Mesenchymal stem cell (in vitro differentiated cells and primary cell): ENCODE data around the gene STARD3NL.

Experiments
- DNase-seq: peaks from one replicate; pipeline ENCODE4 v3.0.0-alpha.2; 2013
- H2AFZ ChIP-seq: one replicate; pipeline ENCODE4 v1.6.1; 2013; ENCODE audit warnings: low read depth, mild to moderate bottlenecking, control low read depth, inconsistent platforms, low read length, moderate library complexity
- H2AK5ac ChIP-seq: 2 replicates; pipeline ENCODE4 v1.6.1; 2013; ENCODE audit warnings: low read length, moderate library complexity, mild to moderate bottlenecking, inconsistent platforms; ENCODE audit not compliant: severe bottlenecking
- H2BK120ac ChIP-seq: one replicate; pipeline ENCODE4 v1.6.1; 2013; ENCODE audit warnings: low read depth, mild to moderate bottlenecking, inconsistent platforms, low read length, moderate library complexity
- H2BK12ac ChIP-seq, 2 experiments: one replicate each; pipeline ENCODE4 v1.6.1; 2013; ENCODE audit warnings: inconsistent platforms in 2 of 2, low read length in 2 of 2, mild to moderate bottlenecking in 2 of 2, moderate library complexity in 2 of 2, control low read depth in 1 of 2
- H2BK15ac ChIP-seq: one replicate; pipeline ENCODE4 v1.6.1; 2013; ENCODE audit warnings: mild to moderate bottlenecking, low read depth, inconsistent platforms; ENCODE audit not compliant: poor library complexity, severe bottlenecking
- H2BK5ac ChIP-seq: 2 replicates; pipeline ENCODE4 v1.6.1; 2013; ENCODE audit warnings: low read depth, mild to moderate bottlenecking, low read length, control low read depth, inconsistent platforms; ENCODE audit not compliant: poor library complexity, severe bottlenecking
- H3K14ac ChIP-seq, 2 experiments: one replicate each; pipeline ENCODE4 v1.6.1; 2013; ENCODE audit warnings: inconsistent platforms in 2 of 2, low read length in 2 of 2, control low read depth in 1 of 2, mild to moderate bottlenecking in 1 of 2, moderate library complexity in 1 of 2
- H3K18ac ChIP-seq, 2 experiments: one replicate each; pipeline ENCODE4 v1.6.1; 2013; ENCODE audit warnings: inconsistent platforms in 2 of 2, low read length in 2 of 2, control low read depth in 1 of 2, low read depth in 1 of 2, mild to moderate bottlenecking in 1 of 2
- H3K23ac ChIP-seq, 2 experiments: one replicate each; pipeline ENCODE4 v1.6.1; 2013; ENCODE audit warnings: inconsistent platforms in 2 of 2, low read length in 2 of 2, mild to moderate bottlenecking in 2 of 2, moderate library complexity in 2 of 2, control low read depth in 1 of 2
- H3K27ac ChIP-seq: 2 replicates; pipeline ENCODE4 v1.5.1; 2013; ENCODE audit warnings: mild to moderate bottlenecking, moderate library complexity, low read length, control low read depth, inconsistent platforms; ENCODE audit not compliant: poor library complexity, severe bottlenecking
- H3K27me3 ChIP-seq, 2 experiments: 2 replicates each; pipeline versions ENCODE4 v1.6.1 to v1.7.0; 2013; ENCODE audit warnings: low read length in 2 of 2, mild to moderate bottlenecking in 2 of 2, moderate library complexity in 2 of 2, control low read depth in 1 of 2, inconsistent platforms in 1 of 2; ENCODE audit not compliant: control insufficient read depth in 1 of 2, insufficient read depth in 1 of 2
- H3K36me3 ChIP-seq, 2 experiments: 2 replicates each; pipeline versions ENCODE4 v1.6.1 to v1.7.0; 2013; ENCODE audit warnings: low read length in 2 of 2, control low read depth in 1 of 2, inconsistent platforms in 1 of 2, low read depth in 1 of 2, mild to moderate bottlenecking in 1 of 2; ENCODE audit not compliant: insufficient read depth in 2 of 2, control insufficient read depth in 1 of 2
- H3K4ac ChIP-seq, 2 experiments: one replicate each; pipeline ENCODE4 v1.6.1; 2013; ENCODE audit warnings: inconsistent platforms in 2 of 2, low read length in 2 of 2, mild to moderate bottlenecking in 2 of 2, moderate library complexity in 2 of 2, control low read depth in 1 of 2, low read depth in 1 of 2
- H3K4me1 ChIP-seq: 2 replicates; pipeline ENCODE4 v1.6.1; 2013; ENCODE audit warnings: low read depth, low read length, control low read depth; ENCODE audit not compliant: control insufficient read depth, insufficient read depth
- H3K4me2 ChIP-seq: 2 replicates; pipeline ENCODE4 v1.6.1; 2013; ENCODE audit warnings: low read length, mild to moderate bottlenecking, inconsistent platforms; ENCODE audit not compliant: poor library complexity, severe bottlenecking
- H3K4me3 ChIP-seq, 2 experiments: 2 replicates each; pipeline versions ENCODE4 v1.5.1 to v1.7.0; 2013; ENCODE audit warnings: low read length in 2 of 2, mild to moderate bottlenecking in 2 of 2, control low read depth in 1 of 2, low read depth in 1 of 2; ENCODE audit not compliant: insufficient read depth in 1 of 2
- H3K79me1 ChIP-seq: replicated peaks from 2 replicates; pipeline ENCODE4 v1.6.1; 2013; ENCODE audit warnings: mild to moderate bottlenecking, control low read depth, low read length, inconsistent platforms; ENCODE audit not compliant: poor library complexity, severe bottlenecking
- H3K9ac ChIP-seq: 2 replicates; pipeline ENCODE4 v1.7.0; 2013; ENCODE audit warnings: mild to moderate bottlenecking, low read length, moderate library complexity
- H3K9me3 ChIP-seq: 2 replicates; pipeline ENCODE4 v1.7.0; 2013; ENCODE audit warnings: mild to moderate bottlenecking, low read length; ENCODE audit not compliant: control insufficient read depth
- H4K8ac ChIP-seq: one replicate; pipeline ENCODE4 v1.6.1; 2013; ENCODE audit warnings: inconsistent platforms, mild to moderate bottlenecking, low read length, moderate library complexity
- H4K91ac ChIP-seq: one replicate; pipeline ENCODE4 v1.6.1; 2013; ENCODE audit warnings: mild to moderate bottlenecking, low read length, inconsistent platforms
- WGBS: methylation state at CpG from one replicate; pipeline ENCODE4 v1.1.7; 2013; ENCODE audit warnings: mixed read lengths; 5-methylcytosine and 5-hydroxymethylcytosine counted together

Gene STARD3NL

GRCh38 chr7:38274486-38274885, 96.4 kb downstream of the STARD3NL start:
- H2BK12ac ChIP-seq = no peak overlapping the region
- no peak overlapping the region for H3K4me2 ChIP-seq
- no peak overlapping the region for H3K14ac ChIP-seq
- 98% methylated on average over 3 of the region's 4 CpGs for WGBS
- no peak overlapping the region for H2BK120ac ChIP-seq
- no peak overlapping the region for H3K18ac ChIP-seq
- H2AK5ac ChIP-seq = no peak overlapping the region
- no peak overlapping the region for H2BK5ac ChIP-seq
- H3K27me3 ChIP-seq = no peaks in the 10 kb centered on the region
- no peak overlapping the region for H4K91ac ChIP-seq
- no peak overlapping the region for H2BK15ac ChIP-seq
- H3K27ac ChIP-seq = no peak overlapping the region
- DNase-seq = no peak
- H3K4me1 ChIP-seq = no peaks in the 10 kb centered on the region
- H3K9ac ChIP-seq = no peak overlapping the region
- H4K8ac ChIP-seq = no peak overlapping the region
- no peaks in the 10 kb centered on the region for H3K9me3 ChIP-seq
- H3K23ac ChIP-seq = no peak overlapping the region
- no peak overlapping the region for H3K4ac ChIP-seq
- H3K36me3 ChIP-seq = no peaks in the 10 kb centered on the region
- H3K4me3 ChIP-seq = no peak overlapping the region
- H2AFZ ChIP-seq = no peak overlapping the region
- H3K79me1 ChIP-seq = no peaks in the 10 kb centered on the region

- no peak overlapping the region for H3K4ac ChIP-seq
- 78% methylated on average over 3 of the region's 3 CpGs for WGBS
- H3K14ac ChIP-seq = no peak overlapping the region
- H2AFZ ChIP-seq = no peak overlapping the region
- H4K91ac ChIP-seq = no peak overlapping the region
- H3K36me3 ChIP-seq = no peaks in the 10 kb centered on the region
- H2BK12ac ChIP-seq = no peak overlapping the region
- no peaks in the 10 kb centered on the region for H3K27me3 ChIP-seq
- no peak overlapping the region for H3K4me3 ChIP-seq
- H3K9ac ChIP-seq = no peak overlapping the region
- H2AK5ac ChIP-seq = no peak overlapping the region
- H3K9me3 ChIP-seq = no peaks in the 10 kb centered on the region
- no peak overlapping the region for H3K27ac ChIP-seq
- H3K4me1 ChIP-seq = no peaks in the 10 kb centered on the region
- H2BK15ac ChIP-seq = no peak overlapping the region
- no peak overlapping the region for H3K23ac ChIP-seq
- no peak overlapping the region for H3K4me2 ChIP-seq
- no peak overlapping the region for H2BK120ac ChIP-seq
- no peak overlapping the region for H3K18ac ChIP-seq
- H3K79me1 ChIP-seq = no peaks in the 10 kb centered on the region
- no peak for DNase-seq
- H4K8ac ChIP-seq = no peak overlapping the region
- H2BK5ac ChIP-seq = no peak overlapping the region
Observed at GRCh38 chr7:38274927-38275620, 97.0 kb downstream of the STARD3NL start.

- Histone ChIP-seq H3K27me3 (no peaks in the 10 kb centered on the region), H2BK15ac (no peak overlapping the region), H2BK5ac (no peak overlapping the region), H3K4ac (no peak overlapping the region), H3K4me2 (no peak overlapping the region), H2AK5ac (no peak overlapping the region), H3K18ac (no peak overlapping the region), H3K23ac (no peak overlapping the region), H3K4me1 (no peaks in the 10 kb centered on the region), H3K27ac (no peak overlapping the region), H3K36me3 (no peaks in the 10 kb centered on the region), H2AFZ (no peak overlapping the region), H4K8ac (no peak overlapping the region), H3K14ac (no peak overlapping the region), H2BK12ac (no peak overlapping the region), H2BK120ac (no peak overlapping the region), H3K79me1 (no peaks in the 10 kb centered on the region), H3K4me3 (no peak overlapping the region), H4K91ac (no peak overlapping the region), H3K9ac (no peak overlapping the region), H3K9me3 (no peaks in the 10 kb centered on the region)
- 100% methylated on average over 2 of the region's 6 CpGs for WGBS
- no peak for DNase-seq
Observed at GRCh38 chr7:38276096-38276877, 98.2 kb downstream of the STARD3NL start.

- no peak overlapping the region for H2BK120ac ChIP-seq
- H3K23ac ChIP-seq = no peak overlapping the region
- H3K4ac ChIP-seq = no peak overlapping the region
- no peak overlapping the region for H2BK12ac ChIP-seq
- no peak overlapping the region for H4K91ac ChIP-seq
- no peak overlapping the region for H3K14ac ChIP-seq
- H3K79me1 ChIP-seq = no peaks in the 10 kb centered on the region
- no peak overlapping the region for H2BK5ac ChIP-seq
- no peak overlapping the region for H3K4me2 ChIP-seq
- no peak overlapping the region for H3K9ac ChIP-seq
- no peak overlapping the region for H2AK5ac ChIP-seq
- peaks cover 1 to 4% of the 10 kb centered on the region in 2 experiments for H3K27me3 ChIP-seq
- no peak overlapping the region for H2AFZ ChIP-seq
- no peaks in the 10 kb centered on the region for H3K36me3 ChIP-seq
- no peak overlapping the region for H3K18ac ChIP-seq
- H3K27ac ChIP-seq = no peak overlapping the region
- no peaks in the 10 kb centered on the region for H3K4me1 ChIP-seq
- no peak overlapping the region for H3K4me3 ChIP-seq
- H4K8ac ChIP-seq = no peak overlapping the region
- H3K9me3 ChIP-seq = no peaks in the 10 kb centered on the region
- WGBS = 100% methylated on average over 1 of the region's 1 CpG
- no peak overlapping the region for H2BK15ac ChIP-seq
- DNase-seq = peak; percentile 6
Observed at GRCh38 chr7:38280000-38280399, 102.0 kb downstream of the STARD3NL start.
